Natural killer cell (primary cell): ENCODE data around the gene LRRC74B. TPM values are rescaled to one million over a fixed set of nuclear protein-coding genes. Genes with fewer than 3 reads are reported as not detected.
"Not testable (repeated sequence)": the region's sequence is repeated elsewhere in the genome, so short reads cannot be mapped to it uniquely, and the experiment has no call there.

ENCODE experiments used
- ATAC-seq, 3 donors: fragments of 150-1000 bp in 2 of 3; fragments of 200-7000 bp in 1 of 3; cut with Tn5 transposase; 1 replicate in 1 of 3; 2 replicates in 2 of 3; pipeline ENCODE4 v1.10.0; 2021; ENCODE audit warnings: mild to moderate bottlenecking in 2 of 3, moderate library complexity in 2 of 3
- DNase-seq, 2 donors: peaks; one replicate each; pipeline versions ENCODE4 v3.0.0 to v3.0.0-alpha.2; 2013 to 2021; ENCODE audit warnings: mixed read lengths in 1 of 2
- H3K27ac ChIP-seq: one replicate; pipeline ENCODE4 v1.5.1; 2013; ENCODE audit warnings: mild to moderate bottlenecking, low read length
- H3K27me3 ChIP-seq: one replicate; pipeline ENCODE4 v1.6.1; 2013; ENCODE audit warnings: low read length; ENCODE audit not compliant: control insufficient read depth, insufficient read depth
- H3K36me3 ChIP-seq: one replicate; pipeline ENCODE4 v1.6.1; 2013; ENCODE audit warnings: low read length; ENCODE audit not compliant: control insufficient read depth, insufficient read depth
- H3K4me1 ChIP-seq: one replicate; pipeline ENCODE4 v1.6.1; 2013; ENCODE audit warnings: low read length; ENCODE audit not compliant: control insufficient read depth, insufficient read depth
- H3K4me3 ChIP-seq: one replicate; pipeline ENCODE4 v1.5.1; 2013; ENCODE audit warnings: low read length
- H3K9me3 ChIP-seq: one replicate; pipeline ENCODE4 v1.6.1; 2013; ENCODE audit warnings: low read length; ENCODE audit not compliant: control insufficient read depth, insufficient read depth
- H3K27ac Mint-ChIP-seq, 2 donors: one replicate each; pipeline ENCODE4 v1.8.0; 2022; ENCODE audit warnings: mild to moderate bottlenecking in 2 of 2, mixed read lengths in 2 of 2, moderate library complexity in 1 of 2
- H3K27me3 Mint-ChIP-seq, 2 donors: one replicate each; pipeline ENCODE4 v1.8.0; 2022; ENCODE audit warnings: low read depth in 2 of 2, mixed read lengths in 2 of 2
- H3K36me3 Mint-ChIP-seq: one replicate; pipeline ENCODE4 v1.8.0; 2022; ENCODE audit warnings: mixed read lengths
- H3K4me1 Mint-ChIP-seq, 2 donors: one replicate each; pipeline ENCODE4 v1.8.0; 2022; ENCODE audit warnings: mixed read lengths in 2 of 2
- H3K4me3 Mint-ChIP-seq: one replicate; pipeline ENCODE4 v1.8.0; 2022; ENCODE audit warnings: mild to moderate bottlenecking, moderate library complexity, mixed read lengths
- H3K9me3 Mint-ChIP-seq, 2 donors: one replicate each; pipeline ENCODE4 v1.8.0; 2022; ENCODE audit warnings: mixed read lengths in 2 of 2
- WGBS: methylation state at CpG from one replicate; pipeline ENCODE4 v1.1.7; 2013; ENCODE audit warnings: missing lambda C conversion rate; ENCODE audit not compliant: insufficient coverage; 5-methylcytosine and 5-hydroxymethylcytosine counted together
- intact Hi-C: fragments of 100-400 bp; cut with micrococcal nuclease; formaldehyde crosslinking; loops from one replicate; pipeline ENCODE4 v1.14.2; 2022
- total RNA-seq, 4 donors: library from RNA; stranded (reverse); fragments of 120-200 nt in 1 of 4; gene quantifications; one replicate each; pipeline versions ENCODE4 v1.2.3 to v1.2.4, GENCODE V29; 2013 to 2022
- TF ChIP-seq, protein P1 (sequence below): fragments of 200-600 bp; IDR thresholded peaks from one replicate; pipeline ENCODE4 v1.8.0; 2022; ENCODE audit warnings: antibody characterized with exemption

The LRRC74B gene
- total RNA-seq, 3 donors from 2014 or later (not counting 1 experiment from before 2014, with no cell fraction given): 0.11 TPM; not detected in 2

DNA sequence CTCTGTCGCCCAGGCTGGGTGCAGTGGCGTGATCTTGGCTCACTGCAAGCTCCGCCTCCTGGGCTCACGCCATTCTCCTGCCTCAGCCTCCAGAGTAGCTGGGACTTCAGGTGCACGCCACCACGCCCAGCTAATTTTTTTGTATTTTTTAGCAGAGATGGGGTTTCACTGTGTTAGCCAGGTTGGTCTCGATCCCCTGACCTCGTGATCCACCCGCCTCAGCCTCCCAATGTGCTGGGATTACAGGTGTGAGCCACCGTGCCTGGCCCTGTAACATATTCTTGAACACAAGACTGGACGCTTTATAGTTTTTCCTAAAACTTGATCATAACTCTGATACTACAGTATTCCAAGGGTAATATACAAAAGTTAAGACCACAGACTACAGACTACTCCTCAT, 45.5 kb downstream of the LRRC74B start:
- H3K4me3 ChIP-seq, H3K4me3 Mint-ChIP-seq, H3K36me3 ChIP-seq, H3K4me1 Mint-ChIP-seq, H3K27ac ChIP-seq, ATAC-seq, intact Hi-C loops, H3K9me3 ChIP-seq, DNase-seq, H3K9me3 Mint-ChIP-seq, H3K27me3 ChIP-seq, H3K4me1 ChIP-seq, H3K36me3 Mint-ChIP-seq, H3K27ac Mint-ChIP-seq: not testable (repeated sequence)
- H3K27me3 Mint-ChIP-seq: peaks cover 0 to 11% of the 10 kb centered on the region in 2 donors
- 96% methylated on average over 11 of the region's 11 CpGs for WGBS

- H3K27ac Mint-ChIP-seq: no peak overlapping the region
- 87% methylated on average over 3 of the region's 3 CpGs for WGBS
Measured at GRCh38 chr22:21092797-21093554, 47.2 kb downstream of the LRRC74B start.

GRCh38 chr22:21093555-21094137, 47.9 kb downstream of the LRRC74B start:
- H3K27ac ChIP-seq, H3K4me1 ChIP-seq, ATAC-seq, H3K36me3 Mint-ChIP-seq, H3K4me1 Mint-ChIP-seq, H3K4me3 Mint-ChIP-seq, H3K27ac Mint-ChIP-seq, H3K36me3 ChIP-seq, H3K9me3 Mint-ChIP-seq, H3K4me3 ChIP-seq, intact Hi-C loops, DNase-seq, H3K27me3 ChIP-seq, H3K9me3 ChIP-seq: not testable (repeated sequence)
- 87% methylated on average over 7 of the region's 9 CpGs for WGBS
- H3K27me3 Mint-ChIP-seq: peaks cover 2 to 18% of the 10 kb centered on the region in 2 donors

More at GRCh38 chr22:21092797-21093554, 47.2 kb downstream of the LRRC74B start:
- no peaks in the 10 kb centered on the region for H3K9me3 ChIP-seq
- DNase-seq (no peak), ATAC-seq (no peak)
- intact Hi-C loops: no loop called here
- Mint-ChIP-seq H3K36me3 (no peaks in the 10 kb centered on the region), H3K9me3 (no peaks in the 10 kb centered on the region), H3K4me3 (no peak overlapping the region), H3K4me1 (no peaks in the 10 kb centered on the region), H3K27me3 (peaks cover 0 to 13% of the 10 kb centered on the region in 2 donors)
- H3K27ac ChIP-seq: no peak overlapping the region
- H3K27me3 ChIP-seq: no peaks in the 10 kb centered on the region
- H3K4me3 ChIP-seq: no peak overlapping the region
- no peaks in the 10 kb centered on the region for H3K4me1 ChIP-seq
- H3K36me3 ChIP-seq: no peaks in the 10 kb centered on the region
- TF ChIP-seq, protein P1, sequence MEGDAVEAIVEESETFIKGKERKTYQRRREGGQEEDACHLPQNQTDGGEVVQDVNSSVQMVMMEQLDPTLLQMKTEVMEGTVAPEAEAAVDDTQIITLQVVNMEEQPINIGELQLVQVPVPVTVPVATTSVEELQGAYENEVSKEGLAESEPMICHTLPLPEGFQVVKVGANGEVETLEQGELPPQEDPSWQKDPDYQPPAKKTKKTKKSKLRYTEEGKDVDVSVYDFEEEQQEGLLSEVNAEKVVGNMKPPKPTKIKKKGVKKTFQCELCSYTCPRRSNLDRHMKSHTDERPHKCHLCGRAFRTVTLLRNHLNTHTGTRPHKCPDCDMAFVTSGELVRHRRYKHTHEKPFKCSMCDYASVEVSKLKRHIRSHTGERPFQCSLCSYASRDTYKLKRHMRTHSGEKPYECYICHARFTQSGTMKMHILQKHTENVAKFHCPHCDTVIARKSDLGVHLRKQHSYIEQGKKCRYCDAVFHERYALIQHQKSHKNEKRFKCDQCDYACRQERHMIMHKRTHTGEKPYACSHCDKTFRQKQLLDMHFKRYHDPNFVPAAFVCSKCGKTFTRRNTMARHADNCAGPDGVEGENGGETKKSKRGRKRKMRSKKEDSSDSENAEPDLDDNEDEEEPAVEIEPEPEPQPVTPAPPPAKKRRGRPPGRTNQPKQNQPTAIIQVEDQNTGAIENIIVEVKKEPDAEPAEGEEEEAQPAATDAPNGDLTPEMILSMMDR: no peak

DNA sequence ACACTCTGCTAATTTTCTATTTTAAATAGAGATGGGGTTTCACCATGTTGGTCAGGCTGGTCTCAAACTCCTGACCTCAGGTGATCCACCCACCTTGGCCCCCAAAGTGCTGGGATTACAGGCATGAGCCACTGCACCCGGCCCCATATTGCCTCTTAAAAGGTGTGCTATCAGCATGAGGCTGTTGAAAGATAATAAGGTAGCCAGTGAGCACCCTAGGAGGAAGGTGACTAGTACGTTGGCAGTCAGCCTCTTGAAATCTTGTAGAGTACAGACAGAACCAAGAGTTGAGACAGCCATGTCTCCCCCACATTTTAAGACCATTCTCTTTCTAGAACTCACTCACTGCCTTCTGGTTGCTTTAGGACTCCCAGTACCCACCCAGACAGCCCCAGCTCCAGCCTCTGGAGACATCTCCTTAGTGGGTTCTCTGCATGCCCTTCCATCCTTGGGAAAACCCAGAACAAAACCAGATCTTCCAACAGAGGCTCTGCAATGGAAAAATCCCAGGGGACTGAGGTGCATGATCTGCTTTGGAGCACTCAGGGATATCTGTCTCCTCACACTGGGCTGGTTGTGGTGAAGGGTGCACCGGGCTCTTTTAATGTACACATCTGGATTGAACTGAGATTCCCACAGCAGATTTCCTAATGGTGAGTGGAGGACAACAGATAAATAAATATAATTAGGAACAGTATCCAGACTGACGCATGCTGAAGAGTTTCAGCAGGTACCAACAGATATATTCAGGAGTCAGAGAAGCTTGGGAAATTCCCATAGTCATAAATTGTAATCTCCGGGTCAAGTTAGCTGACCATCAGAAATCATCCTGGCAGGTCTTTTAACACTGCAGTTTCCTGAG, 49.4 kb downstream of the LRRC74B start:
- no peaks in the 10 kb centered on the region for H3K36me3 Mint-ChIP-seq
- H3K36me3 ChIP-seq: no peaks in the 10 kb centered on the region
- TF ChIP-seq, protein P1: no peak
- no peak overlapping the region for H3K4me3 ChIP-seq
- no peaks in the 10 kb centered on the region for H3K9me3 ChIP-seq
- intact Hi-C loops: no loop called here
- no peaks in the 10 kb centered on the region for H3K4me1 ChIP-seq
- peaks cover 2% of the 10 kb centered on the region for H3K27me3 ChIP-seq
- ATAC-seq: peak in 1 of 3 donors; percentile 17
- no peak overlapping the region for H3K27ac Mint-ChIP-seq
- 85% methylated on average over 5 of the region's 5 CpGs for WGBS
- peaks cover 2 to 9% of the 10 kb centered on the region in 2 donors for H3K27me3 Mint-ChIP-seq
- no peak overlapping the region for H3K27ac ChIP-seq
- H3K4me3 Mint-ChIP-seq: no peak overlapping the region
- no peaks in the 10 kb centered on the region for H3K4me1 Mint-ChIP-seq
- DNase-seq: no peak
- H3K9me3 Mint-ChIP-seq: no peaks in the 10 kb centered on the region
